ENCODE results near the gene PPP1R9B.

GRCh38 chr17:50096092-50096491, 54.4 kb downstream of the PPP1R9B start:
- TF ChIP-seq CTCF (IDR thresholded peaks at IDR 0.05; ENCODE audit: insufficient read depth, low read depth, low read length) (no peak), EZH2 (IDR thresholded peaks at IDR 0.05; ENCODE audit: insufficient read depth, low read length) (no peak)

Data from astrocyte (in vitro differentiated cells and primary cell).